Neural cell (in vitro differentiated cells): Measurements from ENCODE around the gene RPS6KC1. TPM values are rescaled to one million over a fixed set of nuclear protein-coding genes. Genes with fewer than 3 reads are reported as not detected.
"Not testable (repeated sequence)": the region's sequence is repeated elsewhere in the genome, so short reads cannot be mapped to it uniquely, and the experiment has no call there.

Experiments used
- H2AFZ ChIP-seq: fragments of 200-600, 300-800 bp; sonication (generic), shearing (Covaris generic); 2 replicates; pipeline ENCODE4 v1.6.0; 2014; ENCODE audit warnings: low read depth, mild to moderate bottlenecking, antibody characterized with exemption, low read length, moderate library complexity
- H3F3A ChIP-seq: fragments of 200-600 bp; shearing (Covaris generic); 2 replicates; pipeline ENCODE4 v1.6.1; 2016; ENCODE audit warnings: mild to moderate bottlenecking, moderate library complexity, mixed read lengths, antibody characterized with exemption, low read length; ENCODE audit not compliant: insufficient read depth, poor library complexity, severe bottlenecking
- H3K27ac ChIP-seq: fragments of 200-600, 300-800 bp; sonication (generic), shearing (Covaris generic); 2 replicates; pipeline ENCODE4 v1.5.1; 2014; ENCODE audit warnings: mild to moderate bottlenecking, low read length, moderate library complexity
- H3K27me3 ChIP-seq: fragments of 300-800, 200-600 bp; sonication (generic), shearing (Covaris generic); 2 replicates; pipeline ENCODE4 v1.6.0; 2014; ENCODE audit warnings: mild to moderate bottlenecking, low read depth, low read length, moderate library complexity; ENCODE audit not compliant: insufficient read depth
- H3K36me3 ChIP-seq: fragments of 300-800, 200-600 bp; sonication (generic), shearing (Covaris generic); 2 replicates; pipeline ENCODE4 v1.5.1; 2014; ENCODE audit warnings: mild to moderate bottlenecking, antibody characterized with exemption, low read length, moderate library complexity; ENCODE audit not compliant: insufficient read depth
- H3K4me2 ChIP-seq: fragments of 300-800, 200-600 bp; sonication (generic), shearing (Covaris generic); 2 replicates; pipeline ENCODE4 v1.6.0; 2014; ENCODE audit warnings: mild to moderate bottlenecking, low read length
- H3K4me3 ChIP-seq: fragments of 300-800, 200-600 bp; sonication (generic), shearing (Covaris generic); 2 replicates; pipeline ENCODE4 v1.5.1; 2014; ENCODE audit warnings: mild to moderate bottlenecking, low read length, moderate library complexity
- H3K79me2 ChIP-seq: fragments of 200-600 bp; shearing (Covaris generic); replicated peaks from 2 replicates; pipeline ENCODE4 v1.6.0; 2014; ENCODE audit warnings: mild to moderate bottlenecking, low read length, moderate library complexity; ENCODE audit not compliant: insufficient read depth
- H3K9ac ChIP-seq: fragments of 300-800, 200-600 bp; sonication (generic), shearing (Covaris generic); 2 replicates; pipeline ENCODE4 v1.6.1; 2016; ENCODE audit warnings: mild to moderate bottlenecking, low read length, mixed read lengths
- H3K9me2 ChIP-seq: fragments of 200-600 bp; shearing (Covaris generic); 2 replicates; pipeline ENCODE4 v1.6.1; 2016; ENCODE audit warnings: mild to moderate bottlenecking, low read length, mixed read lengths; ENCODE audit not compliant: insufficient read depth
- H3K9me3 ChIP-seq: fragments of 200-600, 300-800 bp; sonication (generic), shearing (Covaris generic); 2 replicates; pipeline ENCODE4 v1.6.1; 2016; ENCODE audit warnings: mild to moderate bottlenecking, mixed run types, low read length, moderate library complexity, mixed read lengths
- H4K20me1 ChIP-seq: fragments of 200-600 bp; shearing (Covaris generic); 2 replicates; pipeline ENCODE4 v1.6.1; 2016; ENCODE audit warnings: mild to moderate bottlenecking, mixed run types; ENCODE audit not compliant: insufficient read depth
- EP300 ChIP-seq: fragments of 450-650 bp; conservative IDR thresholded peaks from 2 replicates; pipeline ENCODE4 v1.6.1; 2014; ENCODE audit warnings: antibody characterized with exemption, mild to moderate bottlenecking, moderate library complexity; ENCODE audit not compliant: poor library complexity, severe bottlenecking
- EZH2 ChIP-seq: fragments of 200-600, 300-800 bp; shearing (Covaris generic), sonication (generic); IDR thresholded peaks from 2 replicates; pipeline ENCODE4 v1.6.1; 2014; ENCODE audit warnings: antibody characterized with exemption, low read length, borderline replicate concordance, mild to moderate bottlenecking; ENCODE audit not compliant: insufficient read depth, poor library complexity, severe bottlenecking
- MXI1 ChIP-seq: fragments of 450-650 bp; conservative IDR thresholded peaks from 2 replicates; pipeline ENCODE4 v1.6.1; 2014; ENCODE audit warnings: antibody characterized with exemption, mild to moderate bottlenecking; ENCODE audit not compliant: poor library complexity, severe bottlenecking
- POLR2AphosphoS5 ChIP-seq: IDR thresholded peaks from 2 replicates; pipeline ENCODE4 v1.6.1; 2012
- RAD21 ChIP-seq: fragments of 450-650 bp; conservative IDR thresholded peaks from 2 replicates; pipeline ENCODE4 v1.6.1; 2014; ENCODE audit warnings: antibody characterized with exemption, mild to moderate bottlenecking, moderate library complexity
- SMC3 ChIP-seq: fragments of 450-650 bp; conservative IDR thresholded peaks from 2 replicates; pipeline ENCODE4 v1.6.1; 2014; ENCODE audit warnings: antibody characterized with exemption, mild to moderate bottlenecking, moderate library complexity; ENCODE audit not compliant: poor library complexity
- TAF1 ChIP-seq: IDR thresholded peaks from 2 replicates; pipeline ENCODE4 v1.6.1; 2012; ENCODE audit warnings: low read depth
- polyA plus RNA-seq: library from polyadenylated mRNA; depleted of rRNA; stranded (reverse); fragments of >200 nt; gene quantifications from 2 replicates; pipeline ENCODE4 v1.2.3, GENCODE V29; 2014
- TF ChIP-seq, protein P1 (sequence below): IDR thresholded peaks from 2 replicates; pipeline ENCODE4 v1.6.1; 2012; ENCODE audit warnings: borderline replicate concordance
- TF ChIP-seq, protein P2 (sequence below): fragments of 450-650 bp; IDR thresholded peaks from 2 replicates; pipeline ENCODE4 v1.5.1; 2014; ENCODE audit warnings: antibody characterized with exemption, mild to moderate bottlenecking, moderate library complexity; ENCODE audit not compliant: poor library complexity, severe bottlenecking

Gene RPS6KC1
- polyA plus RNA-seq, 1 donor from 2014 or later: 28.1 TPM

DNA sequence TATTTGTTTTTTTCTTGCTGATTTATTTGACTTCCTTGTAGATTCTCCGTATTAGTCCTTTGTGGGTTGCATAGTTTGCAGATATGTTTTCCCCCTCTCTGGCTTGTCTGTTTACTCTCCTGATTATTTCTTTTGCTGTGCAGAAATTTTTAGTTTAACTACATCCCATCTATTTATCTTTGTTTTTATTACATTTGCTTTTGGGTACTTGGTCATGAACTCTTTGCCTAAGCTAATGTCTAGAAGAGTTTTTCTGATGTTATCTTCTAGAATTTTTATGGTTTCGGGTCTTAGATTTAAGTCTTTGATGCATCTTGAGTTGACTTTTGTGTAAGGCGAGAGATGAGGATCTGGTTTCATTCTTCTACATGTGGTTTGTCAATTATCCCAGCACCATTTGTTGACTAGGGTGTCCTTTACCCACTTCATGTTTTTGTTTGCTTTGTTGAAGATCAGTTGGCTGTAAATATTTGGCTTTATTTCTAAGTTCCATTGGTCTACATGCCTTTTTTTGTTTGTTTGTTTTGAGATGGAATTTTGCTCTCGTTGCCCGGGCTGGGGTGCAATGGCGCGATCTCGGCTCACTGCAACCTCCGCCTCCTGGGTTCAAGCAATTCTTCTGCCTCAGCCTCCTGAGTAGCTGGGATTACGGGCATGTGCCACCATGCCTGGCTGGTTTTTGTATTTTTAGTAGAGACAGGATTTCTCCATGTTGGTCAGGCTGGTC, 145.4 kb downstream of the RPS6KC1 start:
- H3K4me2 ChIP-seq, H3K79me2 ChIP-seq, H3K27ac ChIP-seq, H3K9ac ChIP-seq, H3K9me3 ChIP-seq, H3F3A ChIP-seq, H3K36me3 ChIP-seq, H3K27me3 ChIP-seq, H3K4me3 ChIP-seq, H3K9me2 ChIP-seq, H2AFZ ChIP-seq, H4K20me1 ChIP-seq: not testable (repeated sequence)

DNA sequence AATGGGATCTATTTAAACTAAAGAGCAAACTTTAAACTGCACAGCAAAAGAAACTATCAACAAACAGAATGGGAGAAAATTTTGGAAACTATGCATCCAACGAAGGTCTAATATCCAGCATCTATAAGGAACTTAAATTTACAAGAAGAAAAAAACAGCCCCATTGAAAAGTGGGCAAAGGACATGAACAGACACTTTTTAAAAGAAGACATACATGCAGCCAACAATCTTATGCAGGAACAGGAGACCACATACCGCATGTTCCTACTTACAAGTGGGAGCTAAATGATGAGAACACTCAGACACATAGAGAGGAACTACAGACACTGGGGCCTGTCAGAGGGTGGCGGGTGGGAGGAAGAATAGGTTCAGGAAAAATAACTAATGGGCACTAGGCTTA, 149.6 kb downstream of the RPS6KC1 start:
- H3K27ac ChIP-seq: no peak overlapping the region
- no peaks in the 10 kb centered on the region for H3K9me2 ChIP-seq
- H3K4me2 ChIP-seq: no peak overlapping the region
- no peak overlapping the region for H3K9ac ChIP-seq
- no peak overlapping the region for H2AFZ ChIP-seq
- H4K20me1 ChIP-seq: no peaks in the 10 kb centered on the region
- H3K36me3 ChIP-seq: peaks cover 5% of the 10 kb centered on the region
- H3F3A ChIP-seq: no peaks in the 10 kb centered on the region
- H3K79me2 ChIP-seq: no peaks in the 10 kb centered on the region
- no peaks in the 10 kb centered on the region for H3K27me3 ChIP-seq
- H3K4me3 ChIP-seq: no peak overlapping the region
- H3K9me3 ChIP-seq: no peaks in the 10 kb centered on the region
- TF ChIP-seq MXI1: no peak
- TF ChIP-seq, protein P1, sequence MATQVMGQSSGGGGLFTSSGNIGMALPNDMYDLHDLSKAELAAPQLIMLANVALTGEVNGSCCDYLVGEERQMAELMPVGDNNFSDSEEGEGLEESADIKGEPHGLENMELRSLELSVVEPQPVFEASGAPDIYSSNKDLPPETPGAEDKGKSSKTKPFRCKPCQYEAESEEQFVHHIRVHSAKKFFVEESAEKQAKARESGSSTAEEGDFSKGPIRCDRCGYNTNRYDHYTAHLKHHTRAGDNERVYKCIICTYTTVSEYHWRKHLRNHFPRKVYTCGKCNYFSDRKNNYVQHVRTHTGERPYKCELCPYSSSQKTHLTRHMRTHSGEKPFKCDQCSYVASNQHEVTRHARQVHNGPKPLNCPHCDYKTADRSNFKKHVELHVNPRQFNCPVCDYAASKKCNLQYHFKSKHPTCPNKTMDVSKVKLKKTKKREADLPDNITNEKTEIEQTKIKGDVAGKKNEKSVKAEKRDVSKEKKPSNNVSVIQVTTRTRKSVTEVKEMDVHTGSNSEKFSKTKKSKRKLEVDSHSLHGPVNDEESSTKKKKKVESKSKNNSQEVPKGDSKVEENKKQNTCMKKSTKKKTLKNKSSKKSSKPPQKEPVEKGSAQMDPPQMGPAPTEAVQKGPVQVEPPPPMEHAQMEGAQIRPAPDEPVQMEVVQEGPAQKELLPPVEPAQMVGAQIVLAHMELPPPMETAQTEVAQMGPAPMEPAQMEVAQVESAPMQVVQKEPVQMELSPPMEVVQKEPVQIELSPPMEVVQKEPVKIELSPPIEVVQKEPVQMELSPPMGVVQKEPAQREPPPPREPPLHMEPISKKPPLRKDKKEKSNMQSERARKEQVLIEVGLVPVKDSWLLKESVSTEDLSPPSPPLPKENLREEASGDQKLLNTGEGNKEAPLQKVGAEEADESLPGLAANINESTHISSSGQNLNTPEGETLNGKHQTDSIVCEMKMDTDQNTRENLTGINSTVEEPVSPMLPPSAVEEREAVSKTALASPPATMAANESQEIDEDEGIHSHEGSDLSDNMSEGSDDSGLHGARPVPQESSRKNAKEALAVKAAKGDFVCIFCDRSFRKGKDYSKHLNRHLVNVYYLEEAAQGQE: no peak
- TF ChIP-seq SMC3: no peak
- no peak for TF ChIP-seq EP300
- no peak for TF ChIP-seq TAF1
- TF ChIP-seq EZH2: no peak
- no peak for TF ChIP-seq RAD21
- TF ChIP-seq, protein P2, sequence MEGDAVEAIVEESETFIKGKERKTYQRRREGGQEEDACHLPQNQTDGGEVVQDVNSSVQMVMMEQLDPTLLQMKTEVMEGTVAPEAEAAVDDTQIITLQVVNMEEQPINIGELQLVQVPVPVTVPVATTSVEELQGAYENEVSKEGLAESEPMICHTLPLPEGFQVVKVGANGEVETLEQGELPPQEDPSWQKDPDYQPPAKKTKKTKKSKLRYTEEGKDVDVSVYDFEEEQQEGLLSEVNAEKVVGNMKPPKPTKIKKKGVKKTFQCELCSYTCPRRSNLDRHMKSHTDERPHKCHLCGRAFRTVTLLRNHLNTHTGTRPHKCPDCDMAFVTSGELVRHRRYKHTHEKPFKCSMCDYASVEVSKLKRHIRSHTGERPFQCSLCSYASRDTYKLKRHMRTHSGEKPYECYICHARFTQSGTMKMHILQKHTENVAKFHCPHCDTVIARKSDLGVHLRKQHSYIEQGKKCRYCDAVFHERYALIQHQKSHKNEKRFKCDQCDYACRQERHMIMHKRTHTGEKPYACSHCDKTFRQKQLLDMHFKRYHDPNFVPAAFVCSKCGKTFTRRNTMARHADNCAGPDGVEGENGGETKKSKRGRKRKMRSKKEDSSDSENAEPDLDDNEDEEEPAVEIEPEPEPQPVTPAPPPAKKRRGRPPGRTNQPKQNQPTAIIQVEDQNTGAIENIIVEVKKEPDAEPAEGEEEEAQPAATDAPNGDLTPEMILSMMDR: no peak
- TF ChIP-seq POLR2AphosphoS5: no peak
